ENCODE results near the gene HMGCL.

- no peak for TF ChIP-seq CTCF (optimal IDR thresholded peaks at IDR 0.05 in 1 of 3, IDR thresholded peaks at IDR 0.05 in 1 of 3, conservative IDR thresholded peaks at IDR 0.05 in 1 of 3; ENCODE audit: extremely low read depth in 1 of 3, insufficient read depth in 2 of 3, low read length in 3 of 3)
- TF ChIP-seq EZH2 (IDR thresholded peaks at IDR 0.05; ENCODE audit: low read length): no peak
Measured at GRCh38 chr1:23817633-23818032, 7.6 kb downstream of the HMGCL start.

Measured in keratinocyte (primary cell).